Measurements from ENCODE around the gene C9orf85. TPM values are rescaled to one million over a fixed set of nuclear protein-coding genes. Genes with fewer than 3 reads are reported as not detected.
A peak's percentile ranks its signal among the peaks of the same experiment; 100 is the strongest.

Gene C9orf85
- total RNA-seq, 1 donor, result 11.2 TPM

DNA sequence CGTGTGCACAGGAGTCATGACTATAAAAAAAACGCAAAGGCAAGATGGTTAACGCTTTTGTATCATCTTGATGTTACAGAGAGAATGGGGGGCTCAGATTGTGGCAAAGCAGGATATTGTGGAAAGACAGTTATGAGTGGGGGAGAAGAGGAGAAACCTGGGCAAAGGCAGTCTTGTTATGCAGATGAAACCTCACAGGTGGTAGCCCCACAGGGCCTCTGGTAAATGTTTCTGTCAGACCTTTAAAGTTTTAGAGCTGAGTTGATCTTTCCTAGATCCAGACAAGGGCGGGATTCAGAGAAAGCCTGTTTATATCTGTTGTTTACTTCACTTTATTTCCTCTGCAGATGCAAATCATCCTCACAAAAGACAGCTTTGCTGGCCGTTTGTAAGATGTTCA lies 55.2 kb downstream of the C9orf85 start:
- H3K9me3 ChIP-seq (ENCODE audit: low read depth, low read length), result peaks cover 5% of the 10 kb centered on the region
- peaks cover 8% of the 10 kb centered on the region for H3K79me2 ChIP-seq (ENCODE audit: insufficient read depth, low read length)
- H3K4me2 ChIP-seq (ENCODE audit: insufficient read depth, low read length), result no peak overlapping the region
- H3K36me3 ChIP-seq (ENCODE audit: insufficient read depth, low read length), result no peaks in the 10 kb centered on the region
- H3K4me1 ChIP-seq (ENCODE audit: insufficient read depth, low read length), result no peaks in the 10 kb centered on the region
- H3K27ac ChIP-seq (ENCODE audit: low read depth, low read length), result no peak overlapping the region
- TF ChIP-seq, protein P1, sequence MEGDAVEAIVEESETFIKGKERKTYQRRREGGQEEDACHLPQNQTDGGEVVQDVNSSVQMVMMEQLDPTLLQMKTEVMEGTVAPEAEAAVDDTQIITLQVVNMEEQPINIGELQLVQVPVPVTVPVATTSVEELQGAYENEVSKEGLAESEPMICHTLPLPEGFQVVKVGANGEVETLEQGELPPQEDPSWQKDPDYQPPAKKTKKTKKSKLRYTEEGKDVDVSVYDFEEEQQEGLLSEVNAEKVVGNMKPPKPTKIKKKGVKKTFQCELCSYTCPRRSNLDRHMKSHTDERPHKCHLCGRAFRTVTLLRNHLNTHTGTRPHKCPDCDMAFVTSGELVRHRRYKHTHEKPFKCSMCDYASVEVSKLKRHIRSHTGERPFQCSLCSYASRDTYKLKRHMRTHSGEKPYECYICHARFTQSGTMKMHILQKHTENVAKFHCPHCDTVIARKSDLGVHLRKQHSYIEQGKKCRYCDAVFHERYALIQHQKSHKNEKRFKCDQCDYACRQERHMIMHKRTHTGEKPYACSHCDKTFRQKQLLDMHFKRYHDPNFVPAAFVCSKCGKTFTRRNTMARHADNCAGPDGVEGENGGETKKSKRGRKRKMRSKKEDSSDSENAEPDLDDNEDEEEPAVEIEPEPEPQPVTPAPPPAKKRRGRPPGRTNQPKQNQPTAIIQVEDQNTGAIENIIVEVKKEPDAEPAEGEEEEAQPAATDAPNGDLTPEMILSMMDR (IDR thresholded peaks at IDR 0.05; ENCODE audit: extremely low read depth, low read depth, low read length), result no peak
- no peaks in the 10 kb centered on the region for H3K27me3 ChIP-seq (ENCODE audit: insufficient read depth, low read length)
- no peak overlapping the region for H2AFZ ChIP-seq (ENCODE audit: low read length)
- H4K20me1 ChIP-seq (ENCODE audit: insufficient read depth, low read length), result no peaks in the 10 kb centered on the region
- no peak overlapping the region for H3K4me3 ChIP-seq (ENCODE audit: insufficient read depth, low read length)
- DNase-seq (ENCODE audit: insufficient read length, low spot score, missing footprints), result no peak

DNA sequence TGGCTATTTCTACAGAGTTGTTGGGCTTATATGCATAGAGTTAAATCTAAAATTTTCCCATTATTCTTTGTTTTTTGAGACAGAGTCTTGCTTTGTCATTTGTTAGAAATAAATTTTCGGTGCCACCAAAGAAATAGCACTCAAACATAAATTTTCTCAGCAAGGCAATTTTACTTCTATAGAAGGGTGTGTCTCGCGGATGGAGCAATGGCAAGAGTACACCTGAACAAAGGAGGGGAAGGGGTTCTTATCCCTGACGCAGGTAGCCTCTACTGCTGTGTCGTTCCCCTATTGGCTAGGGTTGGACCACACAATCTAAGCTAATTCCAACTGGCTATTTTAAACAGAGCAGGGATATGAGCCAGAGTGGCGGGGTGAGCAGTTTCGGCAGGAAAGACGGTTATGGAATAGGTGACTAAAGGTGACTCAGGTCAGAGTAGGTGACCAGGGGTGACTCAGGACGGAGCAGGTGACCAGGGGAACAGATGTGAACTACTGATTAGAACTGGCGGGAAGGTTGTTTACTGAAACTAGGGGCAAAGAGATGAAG lies 57.2 kb downstream of the C9orf85 start:
- H3K79me2 ChIP-seq (ENCODE audit: insufficient read depth, low read length), result peaks cover 8% of the 10 kb centered on the region
- H3K27me3 ChIP-seq (ENCODE audit: insufficient read depth, low read length), result no peaks in the 10 kb centered on the region
- no peaks in the 10 kb centered on the region for H4K20me1 ChIP-seq (ENCODE audit: insufficient read depth, low read length)
- TF ChIP-seq, protein P1 (IDR thresholded peaks at IDR 0.05; ENCODE audit: extremely low read depth, low read depth, low read length), result no peak
- H3K4me3 ChIP-seq (ENCODE audit: insufficient read depth, low read length), result no peak overlapping the region
- no peak for DNase-seq (ENCODE audit: insufficient read length, low spot score, missing footprints)
- no peaks in the 10 kb centered on the region for H3K4me1 ChIP-seq (ENCODE audit: insufficient read depth, low read length)
- H3K4me2 ChIP-seq (ENCODE audit: insufficient read depth, low read length), result no peak overlapping the region
- no peak overlapping the region for H2AFZ ChIP-seq (ENCODE audit: low read length)
- H3K9me3 ChIP-seq (ENCODE audit: low read depth, low read length), result peaks cover 5% of the 10 kb centered on the region
- H3K36me3 ChIP-seq (ENCODE audit: insufficient read depth, low read length), result no peaks in the 10 kb centered on the region
- H3K27ac ChIP-seq (ENCODE audit: low read depth, low read length), result no peak overlapping the region

DNA sequence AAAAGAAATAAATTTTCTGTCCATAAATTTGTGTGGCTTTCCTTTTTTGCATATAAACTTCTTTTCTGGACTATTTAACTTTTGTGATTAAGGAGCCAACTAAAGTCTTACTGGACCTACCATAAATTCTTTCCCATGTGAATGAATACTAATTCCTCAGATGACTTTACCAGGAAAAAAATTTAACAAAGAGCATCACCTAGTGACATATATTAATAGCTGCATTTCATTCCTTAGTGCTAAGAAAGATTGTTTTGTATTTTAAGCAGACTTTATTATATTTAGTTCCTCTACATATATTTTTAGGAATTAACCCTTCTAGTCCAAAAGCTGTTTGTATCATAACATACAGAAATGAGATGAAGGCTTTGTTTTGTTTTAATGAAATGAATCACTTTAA lies 64.4 kb downstream of the C9orf85 start:
- H3K4me3 ChIP-seq (ENCODE audit: insufficient read depth, low read length), result no peak overlapping the region
- DNase-seq (ENCODE audit: insufficient read length, low spot score, missing footprints), result no peak
- no peak overlapping the region for H3K27ac ChIP-seq (ENCODE audit: low read depth, low read length)
- H3K9me3 ChIP-seq (ENCODE audit: low read depth, low read length), result no peaks in the 10 kb centered on the region
- H4K20me1 ChIP-seq (ENCODE audit: insufficient read depth, low read length), result no peaks in the 10 kb centered on the region
- TF ChIP-seq, protein P1 (IDR thresholded peaks at IDR 0.05; ENCODE audit: extremely low read depth, low read depth, low read length), result peak; percentile 57
- H3K79me2 ChIP-seq (ENCODE audit: insufficient read depth, low read length), result no peaks in the 10 kb centered on the region
- no peak overlapping the region for H2AFZ ChIP-seq (ENCODE audit: low read length)
- no peaks in the 10 kb centered on the region for H3K4me1 ChIP-seq (ENCODE audit: insufficient read depth, low read length)
- H3K36me3 ChIP-seq (ENCODE audit: insufficient read depth, low read length), result no peaks in the 10 kb centered on the region
- H3K27me3 ChIP-seq (ENCODE audit: insufficient read depth, low read length), result no peaks in the 10 kb centered on the region
- H3K4me2 ChIP-seq (ENCODE audit: insufficient read depth, low read length), result no peak overlapping the region

DNA sequence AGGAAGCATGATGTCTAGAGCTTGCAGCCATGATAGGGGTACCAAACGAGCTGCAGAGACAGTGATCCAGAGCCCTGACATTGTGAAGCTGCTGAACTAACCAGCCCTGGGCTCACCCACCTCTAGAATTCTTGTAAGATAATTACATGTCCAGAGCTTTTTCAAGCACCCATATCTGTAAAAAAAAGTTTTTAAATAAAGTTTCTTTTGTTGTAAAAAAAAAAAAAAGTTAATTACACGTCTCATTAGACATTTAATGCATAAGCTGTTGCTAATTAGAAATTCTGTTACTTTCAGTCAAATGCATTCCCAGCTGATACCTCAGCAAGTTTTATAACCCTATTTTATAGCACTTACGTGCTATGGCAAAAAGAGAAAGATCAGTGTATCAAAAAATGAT lies 65.6 kb downstream of the C9orf85 start:
- no peaks in the 10 kb centered on the region for H3K79me2 ChIP-seq (ENCODE audit: insufficient read depth, low read length)
- H3K9me3 ChIP-seq (ENCODE audit: low read depth, low read length), result no peaks in the 10 kb centered on the region
- no peaks in the 10 kb centered on the region for H3K36me3 ChIP-seq (ENCODE audit: insufficient read depth, low read length)
- H3K4me2 ChIP-seq (ENCODE audit: insufficient read depth, low read length), result no peak overlapping the region
- H3K27ac ChIP-seq (ENCODE audit: low read depth, low read length), result no peak overlapping the region
- H2AFZ ChIP-seq (ENCODE audit: low read length), result no peak overlapping the region
- DNase-seq (ENCODE audit: insufficient read length, low spot score, missing footprints), result no peak
- H3K4me1 ChIP-seq (ENCODE audit: insufficient read depth, low read length), result no peaks in the 10 kb centered on the region
- TF ChIP-seq, protein P1 (IDR thresholded peaks at IDR 0.05; ENCODE audit: extremely low read depth, low read depth, low read length), result no peak
- no peak overlapping the region for H3K4me3 ChIP-seq (ENCODE audit: insufficient read depth, low read length)
- no peaks in the 10 kb centered on the region for H3K27me3 ChIP-seq (ENCODE audit: insufficient read depth, low read length)
- H4K20me1 ChIP-seq (ENCODE audit: insufficient read depth, low read length), result no peaks in the 10 kb centered on the region
